Ishikawa (cell line): ENCODE results near the gene LRRFIP2.

Source experiments
- CREB1 ChIP-seq: IDR thresholded peaks from 2 replicates; pipeline ENCODE4 v1.6.1; 2012; ENCODE audit warnings: low read depth
- EP300 ChIP-seq: IDR thresholded peaks from 2 replicates; pipeline ENCODE4 v1.6.1; 2012; ENCODE audit warnings: borderline replicate concordance
- FOXM1 ChIP-seq: IDR thresholded peaks from 2 replicates; pipeline ENCODE4 v1.6.1; 2012; ENCODE audit warnings: low read depth, borderline replicate concordance
- RAD21 ChIP-seq: IDR thresholded peaks from 2 replicates; pipeline ENCODE4 v1.6.1; 2012; ENCODE audit warnings: low read depth
- TAF1 ChIP-seq: IDR thresholded peaks from 2 replicates; pipeline ENCODE4 v1.6.1; 2012; ENCODE audit warnings: low read depth, mild to moderate bottlenecking
- TCF12 ChIP-seq: IDR thresholded peaks from 2 replicates; pipeline ENCODE4 v1.6.1; 2012; ENCODE audit warnings: low read depth
- YY1 ChIP-seq: IDR thresholded peaks from 2 replicates; pipeline ENCODE4 v1.6.1; 2012; ENCODE audit warnings: low read depth
- TF ChIP-seq, protein P1 (sequence below): IDR thresholded peaks from 2 replicates; pipeline ENCODE4 v1.6.1; 2012
- TF ChIP-seq, protein P2 (sequence below): IDR thresholded peaks from 2 replicates; pipeline ENCODE4 v1.6.1; 2012

DNA sequence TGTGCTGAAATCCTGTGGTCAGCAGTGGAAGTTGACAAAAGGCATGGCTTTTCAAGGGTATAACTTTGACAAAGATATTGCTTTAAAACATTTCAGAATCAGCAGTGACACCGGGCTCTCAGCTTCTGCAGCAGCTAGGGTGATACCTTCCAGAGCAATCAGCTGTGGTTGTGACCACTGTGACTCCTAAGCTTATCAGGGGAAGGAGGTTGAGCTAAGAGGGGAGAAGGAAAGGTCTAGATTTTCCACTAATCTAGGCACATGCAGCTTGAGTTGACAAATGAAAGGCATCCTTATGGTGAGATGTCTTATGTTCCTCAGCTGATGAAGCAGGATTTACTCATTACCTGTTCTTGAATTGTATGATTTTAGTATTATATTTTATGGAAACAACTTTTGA is 16.3 kb upstream of the LRRFIP2 start:
- TF ChIP-seq, protein P1, sequence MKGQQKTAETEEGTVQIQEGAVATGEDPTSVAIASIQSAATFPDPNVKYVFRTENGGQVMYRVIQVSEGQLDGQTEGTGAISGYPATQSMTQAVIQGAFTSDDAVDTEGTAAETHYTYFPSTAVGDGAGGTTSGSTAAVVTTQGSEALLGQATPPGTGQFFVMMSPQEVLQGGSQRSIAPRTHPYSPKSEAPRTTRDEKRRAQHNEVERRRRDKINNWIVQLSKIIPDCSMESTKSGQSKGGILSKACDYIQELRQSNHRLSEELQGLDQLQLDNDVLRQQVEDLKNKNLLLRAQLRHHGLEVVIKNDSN, result no peak
- TF ChIP-seq TAF1 (no peak), CREB1 (no peak), FOXM1 (no peak), RAD21 (no peak), EP300 (no peak), YY1 (no peak), TCF12 (no peak)
- TF ChIP-seq, protein P2, sequence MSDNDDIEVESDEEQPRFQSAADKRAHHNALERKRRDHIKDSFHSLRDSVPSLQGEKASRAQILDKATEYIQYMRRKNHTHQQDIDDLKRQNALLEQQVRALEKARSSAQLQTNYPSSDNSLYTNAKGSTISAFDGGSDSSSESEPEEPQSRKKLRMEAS, result no peak
